Ascending aorta (tissue), 2 donors: Measurements from ENCODE around the gene GABRP. TPM values are rescaled to one million over a fixed set of nuclear protein-coding genes. Genes with fewer than 3 reads are reported as not detected.
A peak's percentile ranks its signal among the peaks of the same experiment; 100 is the strongest.

ENCODE experiments used
- DNase-seq, 2 donors: peaks; one replicate each; pipeline ENCODE4 v3.0.0-alpha.2; 2019; ENCODE audit warnings: low spot score in 2 of 2
- H3K27ac ChIP-seq, 2 donors: fragments of 200-600 bp; sonication (generic); one replicate each; pipeline ENCODE4 v1.5.1; 2016 to 2017; ENCODE audit warnings: mild to moderate bottlenecking in 1 of 2
- H3K27me3 ChIP-seq: fragments of 200-600 bp; sonication (generic); one replicate; pipeline ENCODE4 v1.5.1; 2017
- H3K36me3 ChIP-seq, 2 donors: fragments of 200-600 bp; sonication (generic); one replicate each; pipeline ENCODE4 v1.5.1; 2016
- H3K4me1 ChIP-seq, 2 donors: fragments of 200-600 bp; sonication (generic); one replicate each; pipeline ENCODE4 v1.5.1; 2016 to 2017; ENCODE audit warnings: mild to moderate bottlenecking in 1 of 2
- H3K4me3 ChIP-seq, 2 donors: fragments of 200-600 bp; sonication (generic); one replicate each; pipeline ENCODE4 v1.5.1; 2016 to 2017; ENCODE audit warnings: mild to moderate bottlenecking in 1 of 2
- H3K9me3 ChIP-seq, 2 donors: fragments of 200-600 bp; sonication (generic); one replicate each; pipeline ENCODE4 v1.5.1; 2016
- CTCF ChIP-seq, 3 experiments: fragments of 200-600 bp in 2 of 3; fragments of 450-650 bp in 1 of 3; sonication (generic) in 2 of 3; IDR thresholded peaks; one replicate each; pipeline ENCODE4 v1.5.1; 2016 to 2019; ENCODE audit warnings: antibody characterized with exemption in 3 of 3, mild to moderate bottlenecking in 1 of 3, moderate library complexity in 1 of 3
- intact Hi-C: fragments of 100-400 bp; cut with DNase I; formaldehyde crosslinking; loops from one replicate; pipeline ENCODE4 v1.15.1; 2023
- total RNA-seq: library from RNA; depleted of rRNA; stranded (reverse); fragments of >200 nt; gene quantifications from one replicate; pipeline ENCODE4 v1.1.0, GENCODE V29; 2016

Gene GABRP
- total RNA-seq, 1 donor from 2014 or later = 0.43 TPM

GRCh38 chr5:170787216-170787615, 3.7 kb downstream of the GABRP start:
- no peaks in the 10 kb centered on the region for H3K36me3 ChIP-seq
- no peak overlapping the region for H3K27ac ChIP-seq
- H3K9me3 ChIP-seq = no peaks in the 10 kb centered on the region
- no peaks in the 10 kb centered on the region for H3K4me1 ChIP-seq
- no peak for TF ChIP-seq CTCF (IDR thresholded peaks at IDR 0.05)
- DNase-seq = no peak
- H3K27me3 ChIP-seq = no peaks in the 10 kb centered on the region
- intact Hi-C loops = no loop called here
- H3K4me3 ChIP-seq = no peak overlapping the region

- no peak for TF ChIP-seq CTCF (IDR thresholded peaks at IDR 0.05)
- no peaks in the 10 kb centered on the region for H3K4me1 ChIP-seq
- no peak overlapping the region for H3K27ac ChIP-seq
- no peak for DNase-seq
- no peaks in the 10 kb centered on the region for H3K9me3 ChIP-seq
- H3K36me3 ChIP-seq = no peaks in the 10 kb centered on the region
- no peak overlapping the region for H3K4me3 ChIP-seq
- intact Hi-C loops = no loop called here
- no peaks in the 10 kb centered on the region for H3K27me3 ChIP-seq
Observed at GRCh38 chr5:170788626-170789304, 5.2 kb downstream of the GABRP start.

- no peaks in the 10 kb centered on the region for H3K9me3 ChIP-seq
- H3K27me3 ChIP-seq = no peaks in the 10 kb centered on the region
- peak in 1 of 2 donors; percentile 69 for DNase-seq
- no peak overlapping the region for H3K27ac ChIP-seq
- no peaks in the 10 kb centered on the region for H3K4me1 ChIP-seq
- no peak overlapping the region for H3K4me3 ChIP-seq
- peak; percentile 38 to 62 (median 57) for TF ChIP-seq CTCF (IDR thresholded peaks at IDR 0.05)
- intact Hi-C loops = loop anchor here (1.0 to 5.0 kb wide), 3 partner anchors 47 to 354 kb away; no protein-coding TSS in a partner anchor
- no peaks in the 10 kb centered on the region for H3K36me3 ChIP-seq
Observed at GRCh38 chr5:170791325-170791954, 7.9 kb downstream of the GABRP start.

GRCh38 chr5:170792878-170793277, 9.4 kb downstream of the GABRP start:
- DNase-seq = no peak
- TF ChIP-seq CTCF (IDR thresholded peaks at IDR 0.05) = no peak
- H3K27me3 ChIP-seq = no peaks in the 10 kb centered on the region
- no peaks in the 10 kb centered on the region for H3K4me1 ChIP-seq
- no peaks in the 10 kb centered on the region for H3K36me3 ChIP-seq
- no peaks in the 10 kb centered on the region for H3K9me3 ChIP-seq
- H3K27ac ChIP-seq = no peak overlapping the region
- intact Hi-C loops = loop anchor here (5.0 kb wide), 2 partner anchors 156 to 356 kb away; no protein-coding TSS in a partner anchor
- no peak overlapping the region for H3K4me3 ChIP-seq

- no peak for TF ChIP-seq CTCF (IDR thresholded peaks at IDR 0.05)
- no peak for DNase-seq
- no peaks in the 10 kb centered on the region for H3K4me1 ChIP-seq
- no peaks in the 10 kb centered on the region for H3K27me3 ChIP-seq
- no peaks in the 10 kb centered on the region for H3K9me3 ChIP-seq
- no peak overlapping the region for H3K4me3 ChIP-seq
- H3K27ac ChIP-seq = no peak overlapping the region
- H3K36me3 ChIP-seq = no peaks in the 10 kb centered on the region
- intact Hi-C loops = no loop called here
Observed at GRCh38 chr5:170795154-170795553, 11.6 kb downstream of the GABRP start.
